DMS153 treated with DMSO at 0.1 percent for 48 hours (cell line): ENCODE measurements around the gene GPR153.
"Not testable (repeated sequence)": the region's sequence is repeated elsewhere in the genome, so short reads cannot be mapped to it uniquely, and the experiment has no call there.

Experiments
- DNase-seq: peaks from one replicate; lab custom pipeline; 2025; ENCODE audit not compliant: unreplicated experiment; lab: John Stamatoyannopoulos, UW

GPR153 gene

GRCh38 chr1:6235296-6235677 is 25.6 kb downstream of the GPR153 start:
- no peak for DNase-seq

GRCh38 chr1:6234502-6235295 is 26.2 kb downstream of the GPR153 start:
- no peak for DNase-seq

GRCh38 chr1:6233376-6233775 is 27.5 kb downstream of the GPR153 start:
- no peak for DNase-seq

- DNase-seq: no peak
These were observed 35.2 kb downstream of the GPR153 start for GRCh38 chr1:6225651-6226050.

- no peak for DNase-seq
These were observed 36.2 kb downstream of the GPR153 start for GRCh38 chr1:6224718-6225117.

- DNase-seq: no peak
These were observed 37.3 kb downstream of the GPR153 start for GRCh38 chr1:6223617-6224016.

- no peak for DNase-seq
These were observed 38.3 kb downstream of the GPR153 start for GRCh38 chr1:6222636-6223035.

- DNase-seq: no peak
These were observed 39.6 kb downstream of the GPR153 start for GRCh38 chr1:6221210-6221784.

- no peak for DNase-seq
These were observed 40.7 kb downstream of the GPR153 start for GRCh38 chr1:6220236-6220635.

GRCh38 chr1:6219641-6220040 is 41.3 kb downstream of the GPR153 start:
- not testable (repeated sequence) for DNase-seq

- DNase-seq: no peak
These were observed 42.3 kb downstream of the GPR153 start for GRCh38 chr1:6218375-6219164.

GRCh38 chr1:6212193-6212959 is 48.5 kb downstream of the GPR153 start:
- no peak for DNase-seq

- no peak for DNase-seq
These were observed 49.2 kb downstream of the GPR153 start for GRCh38 chr1:6211731-6212130.

- DNase-seq: no peak
These were observed 50.1 kb downstream of the GPR153 start for GRCh38 chr1:6210591-6211355.

- no peak for DNase-seq
These were observed 51.0 kb downstream of the GPR153 start for GRCh38 chr1:6209661-6210580.

- no peak for DNase-seq
These were observed 51.9 kb downstream of the GPR153 start for GRCh38 chr1:6208723-6209660.

- no peak for DNase-seq
These were observed 53.0 kb downstream of the GPR153 start for GRCh38 chr1:6207921-6208320.
